SK-N-SH (cell line): ENCODE data around the gene CDHR4. TPM values are rescaled to one million over a fixed set of nuclear protein-coding genes. Genes with fewer than 3 reads are reported as not detected.
A peak's percentile ranks its signal among the peaks of the same experiment; 100 is the strongest.

Experiments used
- CTCF ChIA-PET: fragments of 300-600, 350-600 bp; formaldehyde crosslinking; extraction: SDS; loops from one replicate; lab custom pipeline; 2021; lab: Yijun Ruan, JAX
- POLR2A ChIA-PET: fragments of 350-600 bp; sonication (Branson Sonifier 250); formaldehyde crosslinking; extraction: SDS; loops from one replicate; lab custom pipeline; 2020; ENCODE audit warnings: antibody characterized with exemption, inconsistent platforms; lab: Yijun Ruan, JAX
- DNase-seq: peaks from one replicate; pipeline ENCODE4 v3.0.0; 2012
- H2AFZ ChIP-seq: fragments of 200-600 bp; sonication (generic); 2 replicates; pipeline ENCODE4 v1.8.1; 2016; ENCODE audit warnings: antibody characterized with exemption, mild to moderate bottlenecking, low read depth
- H3F3A ChIP-seq: fragments of 200-600 bp; sonication (generic); replicated peaks from 2 replicates; pipeline ENCODE3; 2016; ENCODE audit warnings: antibody characterized with exemption, mild to moderate bottlenecking; ENCODE audit not compliant: insufficient read depth
- H3K27ac ChIP-seq, 2 experiments: fragments of 200-500 bp in 1 of 2; fragments of 200-600 bp in 1 of 2; sonication (Bioruptor generic) in 1 of 2; sonication (generic), shearing (Covaris generic) in 1 of 2; 2 replicates each; pipeline versions ENCODE4 v1.5.1 to v1.6.1; 2014 to 2016; ENCODE audit warnings: low read depth in 2 of 2, inconsistent platforms in 1 of 2, low read length in 1 of 2, mild to moderate bottlenecking in 1 of 2, mixed read lengths in 1 of 2
- H3K27me3 ChIP-seq: fragments of 200-600 bp; sonication (generic), shearing (Covaris generic); 2 replicates; pipeline ENCODE4 v1.6.1; 2016; ENCODE audit warnings: mixed run types; ENCODE audit not compliant: insufficient read depth
- H3K36me3 ChIP-seq, 2 experiments: fragments of 200-500 bp in 1 of 2; fragments of 200-600 bp in 1 of 2; sonication (Bioruptor generic) in 1 of 2; sonication (generic) in 1 of 2; replicated peaks in 1 of 2; 2 replicates each; pipeline versions ENCODE3 to v1.5.1; 2014 to 2016; ENCODE audit warnings: low read length in 1 of 2, mild to moderate bottlenecking in 1 of 2; ENCODE audit not compliant: insufficient read depth in 2 of 2, control insufficient read depth in 1 of 2
- H3K4me1 ChIP-seq, 2 experiments: fragments of 200-500 bp in 1 of 2; fragments of 200-600 bp in 1 of 2; sonication (Bioruptor generic) in 1 of 2; sonication (generic), shearing (Covaris generic) in 1 of 2; 2 replicates each; pipeline versions ENCODE4 v1.5.1 to v1.6.1; 2014 to 2016; ENCODE audit warnings: low read depth in 1 of 2, low read length in 1 of 2, mixed run types in 1 of 2; ENCODE audit not compliant: insufficient read depth in 2 of 2, control insufficient read depth in 1 of 2
- H3K4me2 ChIP-seq: fragments of 200-600 bp; sonication (generic), shearing (Covaris generic); 2 replicates; pipeline ENCODE4 v1.6.1; 2017; ENCODE audit warnings: mixed run types
- H3K4me3 ChIP-seq, 2 experiments: fragments of 200-500 bp in 1 of 2; fragments of 200-600 bp in 1 of 2; sonication (Bioruptor generic) in 1 of 2; sonication (generic), shearing (Covaris generic) in 1 of 2; 2 replicates each; pipeline versions ENCODE4 v1.5.1 to v1.8.1; 2014 to 2016; ENCODE audit warnings: low read depth in 2 of 2, inconsistent platforms in 1 of 2, low read length in 1 of 2, mild to moderate bottlenecking in 1 of 2, mixed read lengths in 1 of 2, moderate library complexity in 1 of 2
- H3K79me2 ChIP-seq: fragments of 200-600 bp; sonication (generic); 2 replicates; pipeline ENCODE4 v1.8.1; 2017; ENCODE audit warnings: mild to moderate bottlenecking; ENCODE audit not compliant: insufficient read depth
- H3K9ac ChIP-seq: fragments of 200-600 bp; sonication (generic); 2 replicates; pipeline ENCODE4 v1.6.1; 2017; ENCODE audit warnings: mixed run types
- H3K9me2 ChIP-seq: fragments of 200-600 bp; sonication (generic); 2 replicates; pipeline ENCODE4 v1.6.1; 2017; ENCODE audit warnings: mixed run types
- H3K9me3 ChIP-seq: fragments of 200-600 bp; sonication (generic); 2 replicates; pipeline ENCODE4 v1.6.1; 2017; ENCODE audit warnings: mixed run types, mild to moderate bottlenecking, moderate library complexity
- H4K20me1 ChIP-seq: fragments of 200-600 bp; sonication (generic); 2 replicates; pipeline ENCODE4 v1.6.1; 2017; ENCODE audit warnings: mild to moderate bottlenecking, mixed run types; ENCODE audit not compliant: insufficient read depth
- CTCF ChIP-seq: fragments of 200-600 bp; sonication (generic); IDR thresholded peaks from 2 replicates; pipeline ENCODE4 v1.6.1; 2017; ENCODE audit warnings: antibody characterized with exemption, mild to moderate bottlenecking, moderate library complexity
- ELF1 ChIP-seq: IDR thresholded peaks from 2 replicates; pipeline ENCODE4 v1.4.0; 2012
- EP300 ChIP-seq, 2 experiments: IDR thresholded peaks; 2 replicates each; pipeline versions ENCODE4 v1.4.0 to v1.6.1; 2012; ENCODE audit warnings: borderline replicate concordance in 1 of 2, low read depth in 1 of 2, low read length in 1 of 2
- FOXM1 ChIP-seq: IDR thresholded peaks from 2 replicates; pipeline ENCODE4 v1.4.0; 2012; ENCODE audit warnings: low read depth, mild to moderate bottlenecking
- GATA2 ChIP-seq: sonication (generic); formaldehyde crosslinking; IDR thresholded peaks from 2 replicates; pipeline ENCODE4 v1.5.0; 2020; ENCODE audit warnings: mild to moderate bottlenecking, missing genetic modification reagents
- MAX ChIP-seq: IDR thresholded peaks from 2 replicates; pipeline ENCODE4 v1.4.0; 2012; ENCODE audit warnings: low read depth
- NFIC ChIP-seq: IDR thresholded peaks from 2 replicates; pipeline ENCODE4 v1.4.0; 2012; ENCODE audit warnings: borderline replicate concordance
- RAD21 ChIP-seq: IDR thresholded peaks from 2 replicates; pipeline ENCODE4 v1.6.1; 2012; ENCODE audit warnings: mild to moderate bottlenecking, low read length
- RXRA ChIP-seq: IDR thresholded peaks from 2 replicates; pipeline ENCODE4 v1.4.0; 2012; ENCODE audit warnings: low read depth, mild to moderate bottlenecking, borderline replicate concordance
- SIN3A ChIP-seq: IDR thresholded peaks from 2 replicates; pipeline ENCODE4 v1.6.1; 2012; ENCODE audit warnings: low read depth, mild to moderate bottlenecking, low read length, moderate library complexity, borderline replicate concordance
- SMC3 ChIP-seq: IDR thresholded peaks from 2 replicates; pipeline ENCODE4 v1.6.1; 2012; ENCODE audit warnings: low read depth, low read length, improper control_type of control experiment
- TAF1 ChIP-seq: IDR thresholded peaks from 2 replicates; pipeline ENCODE4 v1.6.1; 2012; ENCODE audit warnings: low read depth, mild to moderate bottlenecking, low read length, moderate library complexity, borderline replicate concordance
- TCF12 ChIP-seq: IDR thresholded peaks from 2 replicates; pipeline ENCODE4 v1.4.0; 2012
- TEAD4 ChIP-seq: IDR thresholded peaks from 2 replicates; pipeline ENCODE4 v1.4.0; 2012; ENCODE audit warnings: mild to moderate bottlenecking, borderline replicate concordance; ENCODE audit not compliant: insufficient read depth
- USF1 ChIP-seq: IDR thresholded peaks from 2 replicates; pipeline ENCODE4 v1.4.0; 2012; ENCODE audit warnings: low read depth, borderline replicate concordance
- WGBS: methylation state at CpG from one replicate; pipeline ENCODE4 v1.1.6; 2017; ENCODE audit warnings: low lambda C conversion rate; 5-methylcytosine and 5-hydroxymethylcytosine counted together
- polyA plus RNA-seq, 3 experiments: library from polyadenylated mRNA; depleted of rRNA; stranded (reverse); fragments of >200 nt; gene quantifications; 2 replicates each; pipeline ENCODE4 v1.2.3, GENCODE V29; 2012
- TF ChIP-seq, protein P1 (sequence below): IDR thresholded peaks from 2 replicates; pipeline ENCODE4; 2012
- TF ChIP-seq, protein P2 (sequence below): IDR thresholded peaks from 2 replicates; pipeline ENCODE4 v1.4.0; 2012; ENCODE audit warnings: low read depth, borderline replicate concordance
- TF ChIP-seq, protein P3 (sequence below): fragments of 150-350 bp; IDR thresholded peaks from 2 replicates; pipeline ENCODE4 v1.6.1; 2017; ENCODE audit warnings: antibody characterized with exemption, low read length, low read depth, borderline replicate concordance
- TF ChIP-seq, protein P4 (sequence below): fragments of 150-350 bp; IDR thresholded peaks from 2 replicates; pipeline ENCODE4 v1.6.1; 2016; ENCODE audit warnings: mild to moderate bottlenecking, low read depth, low read length

Gene CDHR4
- polyA plus RNA-seq, 1 of the 3 experiments (the other 2 are of a cell fraction), result 0.07 TPM

DNA sequence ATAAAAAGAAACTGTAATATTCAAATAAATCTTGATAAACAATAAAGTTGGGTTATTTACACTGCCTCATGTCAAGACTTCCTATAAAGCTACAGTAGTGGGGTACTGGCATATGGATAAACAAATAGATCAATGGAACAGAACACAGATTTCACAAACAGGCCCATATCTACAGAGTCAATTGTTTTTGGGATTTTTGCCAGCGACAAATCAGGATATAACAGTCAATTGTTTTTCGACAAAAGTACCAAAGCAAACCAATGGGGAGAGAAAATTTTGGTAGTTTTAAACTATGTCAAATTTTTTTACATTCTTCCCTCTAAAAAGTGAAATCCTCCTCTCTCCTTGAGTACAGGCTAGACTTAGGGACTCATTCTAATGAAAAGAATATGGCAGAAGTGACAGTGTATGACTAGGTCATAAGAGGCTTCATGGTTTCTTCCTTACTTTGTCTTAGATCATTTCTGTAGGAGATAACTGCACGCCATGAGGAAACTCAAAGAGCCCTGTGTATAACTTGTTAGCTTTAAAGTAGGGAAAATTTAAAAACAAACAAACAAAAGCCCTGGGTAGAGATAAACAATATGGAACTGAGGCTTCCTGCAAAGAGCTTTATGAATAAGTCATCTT is 30.3 kb downstream of the CDHR4 start:
- peaks cover 60% of the 10 kb centered on the region for H4K20me1 ChIP-seq
- CTCF ChIA-PET, result interaction anchor here (1.0 to 1.5 kb wide), 4 partner anchors 14 to 70 kb away, joined by 3 to 6 read pairs (median 4); partner anchors contain the start of gene INKA1
- no peak overlapping the region for H3K4me2 ChIP-seq
- H3K27ac ChIP-seq, result peak overlapping the region in 1 of 2 experiments; percentile 22; a peak in 1 of 4 replicates
- no peak overlapping the region for H2AFZ ChIP-seq
- no peak overlapping the region for H3K4me3 ChIP-seq
- peaks cover 16% of the 10 kb centered on the region for H3F3A ChIP-seq
- H3K9me3 ChIP-seq, result no peaks in the 10 kb centered on the region
- no peak overlapping the region for H3K9ac ChIP-seq
- peaks cover 0 to 7% of the 10 kb centered on the region in 2 experiments for H3K36me3 ChIP-seq
- H3K27me3 ChIP-seq, result no peaks in the 10 kb centered on the region
- no peak for DNase-seq
- H3K79me2 ChIP-seq, result peaks cover 97% of the 10 kb centered on the region
- no peaks in the 10 kb centered on the region for H3K9me2 ChIP-seq
- POLR2A ChIA-PET, result no interaction called here
- TF ChIP-seq, protein P1, sequence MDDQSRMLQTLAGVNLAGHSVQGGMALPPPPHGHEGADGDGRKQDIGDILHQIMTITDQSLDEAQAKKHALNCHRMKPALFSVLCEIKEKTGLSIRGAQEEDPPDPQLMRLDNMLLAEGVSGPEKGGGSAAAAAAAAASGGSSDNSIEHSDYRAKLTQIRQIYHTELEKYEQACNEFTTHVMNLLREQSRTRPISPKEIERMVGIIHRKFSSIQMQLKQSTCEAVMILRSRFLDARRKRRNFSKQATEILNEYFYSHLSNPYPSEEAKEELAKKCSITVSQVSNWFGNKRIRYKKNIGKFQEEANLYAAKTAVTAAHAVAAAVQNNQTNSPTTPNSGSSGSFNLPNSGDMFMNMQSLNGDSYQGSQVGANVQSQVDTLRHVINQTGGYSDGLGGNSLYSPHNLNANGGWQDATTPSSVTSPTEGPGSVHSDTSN, result no peak
- TF ChIP-seq RAD21 (no peak), SIN3A (no peak), TAF1 (no peak), SMC3 (no peak), CTCF (no peak), EP300 (IDR thresholded peaks at IDR 0.05; ENCODE audit: borderline replicate concordance in 1 of 2, low read depth in 1 of 2, low read length in 1 of 2) (no peak), TCF12 (no peak), NFIC (no peak), GATA2 (CRISPR knock-in tag) (no peak), FOXM1 (no peak), USF1 (no peak), ELF1 (no peak), MAX (no peak), TEAD4 (no peak), RXRA (no peak)
- TF ChIP-seq, protein P2, sequence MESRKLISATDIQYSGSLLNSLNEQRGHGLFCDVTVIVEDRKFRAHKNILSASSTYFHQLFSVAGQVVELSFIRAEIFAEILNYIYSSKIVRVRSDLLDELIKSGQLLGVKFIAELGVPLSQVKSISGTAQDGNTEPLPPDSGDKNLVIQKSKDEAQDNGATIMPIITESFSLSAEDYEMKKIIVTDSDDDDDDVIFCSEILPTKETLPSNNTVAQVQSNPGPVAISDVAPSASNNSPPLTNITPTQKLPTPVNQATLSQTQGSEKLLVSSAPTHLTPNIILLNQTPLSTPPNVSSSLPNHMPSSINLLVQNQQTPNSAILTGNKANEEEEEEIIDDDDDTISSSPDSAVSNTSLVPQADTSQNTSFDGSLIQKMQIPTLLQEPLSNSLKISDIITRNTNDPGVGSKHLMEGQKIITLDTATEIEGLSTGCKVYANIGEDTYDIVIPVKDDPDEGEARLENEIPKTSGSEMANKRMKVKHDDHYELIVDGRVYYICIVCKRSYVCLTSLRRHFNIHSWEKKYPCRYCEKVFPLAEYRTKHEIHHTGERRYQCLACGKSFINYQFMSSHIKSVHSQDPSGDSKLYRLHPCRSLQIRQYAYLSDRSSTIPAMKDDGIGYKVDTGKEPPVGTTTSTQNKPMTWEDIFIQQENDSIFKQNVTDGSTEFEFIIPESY, result no peak
- TF ChIP-seq, protein P3, sequence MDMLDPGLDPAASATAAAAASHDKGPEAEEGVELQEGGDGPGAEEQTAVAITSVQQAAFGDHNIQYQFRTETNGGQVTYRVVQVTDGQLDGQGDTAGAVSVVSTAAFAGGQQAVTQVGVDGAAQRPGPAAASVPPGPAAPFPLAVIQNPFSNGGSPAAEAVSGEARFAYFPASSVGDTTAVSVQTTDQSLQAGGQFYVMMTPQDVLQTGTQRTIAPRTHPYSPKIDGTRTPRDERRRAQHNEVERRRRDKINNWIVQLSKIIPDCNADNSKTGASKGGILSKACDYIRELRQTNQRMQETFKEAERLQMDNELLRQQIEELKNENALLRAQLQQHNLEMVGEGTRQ, result no peak
- TF ChIP-seq, protein P4, sequence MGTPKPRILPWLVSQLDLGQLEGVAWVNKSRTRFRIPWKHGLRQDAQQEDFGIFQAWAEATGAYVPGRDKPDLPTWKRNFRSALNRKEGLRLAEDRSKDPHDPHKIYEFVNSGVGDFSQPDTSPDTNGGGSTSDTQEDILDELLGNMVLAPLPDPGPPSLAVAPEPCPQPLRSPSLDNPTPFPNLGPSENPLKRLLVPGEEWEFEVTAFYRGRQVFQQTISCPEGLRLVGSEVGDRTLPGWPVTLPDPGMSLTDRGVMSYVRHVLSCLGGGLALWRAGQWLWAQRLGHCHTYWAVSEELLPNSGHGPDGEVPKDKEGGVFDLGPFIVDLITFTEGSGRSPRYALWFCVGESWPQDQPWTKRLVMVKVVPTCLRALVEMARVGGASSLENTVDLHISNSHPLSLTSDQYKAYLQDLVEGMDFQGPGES, result no peak
- H3K4me1 ChIP-seq, result no peaks in the 10 kb centered on the region
- 94% methylated on average over 3 of the region's 3 CpGs for WGBS
